ENCODE data around the gene DMPK.

DNA sequence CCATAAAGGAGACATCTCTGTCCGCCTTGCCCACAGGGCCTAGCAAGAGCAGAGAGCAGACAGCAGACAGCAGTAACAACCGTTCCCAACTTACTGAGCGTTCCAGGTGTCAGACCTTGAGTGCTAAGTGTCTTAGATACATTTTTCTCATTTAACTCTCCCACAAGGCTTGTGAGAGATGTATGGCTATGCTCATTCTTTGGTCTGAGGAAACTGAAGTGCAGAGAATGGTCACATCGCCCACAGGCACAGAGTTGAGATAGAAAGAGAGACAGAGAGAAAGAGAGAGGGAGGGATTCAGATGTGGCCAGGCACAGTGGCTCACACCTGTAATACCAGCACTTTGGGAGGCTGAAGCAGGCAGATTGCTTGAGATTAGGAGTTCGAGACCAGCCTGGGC lies 34.8 kb downstream of the DMPK start:
- no peak for TF ChIP-seq CTCF (conservative IDR thresholded peaks at IDR 0.05; ENCODE audit: low read depth in 2 of 2)
- no peak for TF ChIP-seq JUNB (IDR thresholded peaks at IDR 0.05; ENCODE audit: unreplicated experiment)
- no peak for TF ChIP-seq EZH2 (IDR thresholded peaks at IDR 0.05; ENCODE audit: low read depth, unreplicated experiment)
- no peak for TF ChIP-seq REST (IDR thresholded peaks at IDR 0.05; ENCODE audit: unreplicated experiment)
- TF ChIP-seq POLR2AphosphoS5 (IDR thresholded peaks at IDR 0.05; ENCODE audit: low read depth), result no peak
- TF ChIP-seq EZH2phosphoT487 (IDR thresholded peaks at IDR 0.05; ENCODE audit: unreplicated experiment), result no peak
- TF ChIP-seq, protein P1, sequence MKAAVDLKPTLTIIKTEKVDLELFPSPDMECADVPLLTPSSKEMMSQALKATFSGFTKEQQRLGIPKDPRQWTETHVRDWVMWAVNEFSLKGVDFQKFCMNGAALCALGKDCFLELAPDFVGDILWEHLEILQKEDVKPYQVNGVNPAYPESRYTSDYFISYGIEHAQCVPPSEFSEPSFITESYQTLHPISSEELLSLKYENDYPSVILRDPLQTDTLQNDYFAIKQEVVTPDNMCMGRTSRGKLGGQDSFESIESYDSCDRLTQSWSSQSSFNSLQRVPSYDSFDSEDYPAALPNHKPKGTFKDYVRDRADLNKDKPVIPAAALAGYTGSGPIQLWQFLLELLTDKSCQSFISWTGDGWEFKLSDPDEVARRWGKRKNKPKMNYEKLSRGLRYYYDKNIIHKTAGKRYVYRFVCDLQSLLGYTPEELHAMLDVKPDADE (IDR thresholded peaks at IDR 0.05), result no peak

Data from GM23338 (cell line).